HepG2 (cell line): ENCODE results near the gene FAM118B. TPM values are rescaled to one million over a fixed set of nuclear protein-coding genes. Genes with fewer than 3 reads are reported as not detected.

Experiments
- AHR ChIP-seq: IDR thresholded peaks from 2 replicates; pipeline ENCODE4 v1.6.1; 2018; ENCODE audit warnings: missing genetic modification reagents, missing compliant biosample characterization
- ARID3A ChIP-seq: IDR thresholded peaks from 2 replicates; pipeline ENCODE4 v1.6.1; 2012; ENCODE audit warnings: low read depth, low read length, improper control_type of control experiment
- CBX1 ChIP-seq: IDR thresholded peaks from one replicate; pipeline ENCODE4 v1.6.1; 2016; ENCODE audit warnings: antibody characterized with exemption, low read depth
- DPF2 ChIP-seq: sonication (generic); formaldehyde crosslinking; IDR thresholded peaks from 2 replicates; pipeline ENCODE4 v1.4.0; 2020; ENCODE audit warnings: mild to moderate bottlenecking, low read depth, missing genetic modification reagents, borderline replicate concordance
- ELF3 ChIP-seq: IDR thresholded peaks from 2 replicates; pipeline ENCODE4 v1.6.1; 2016; ENCODE audit warnings: missing genetic modification reagents, missing compliant biosample characterization
- GLI4 ChIP-seq: sonication (generic); formaldehyde crosslinking; IDR thresholded peaks from 2 replicates; pipeline ENCODE4 v1.5.1; 2020; ENCODE audit warnings: missing genetic modification reagents, mild to moderate bottlenecking, moderate library complexity, borderline replicate concordance
- HHEX ChIP-seq: IDR thresholded peaks from 2 replicates; pipeline ENCODE4 v1.6.1; 2016; ENCODE audit warnings: control low read depth
- HNRNPK ChIP-seq: fragments of 200-400 bp; formaldehyde crosslinking; IDR thresholded peaks from 2 replicates; pipeline ENCODE4 v1.6.1; 2018; ENCODE audit warnings: low read length, low read depth, moderate library complexity, mild to moderate bottlenecking; ENCODE audit not compliant: poor library complexity, severe bottlenecking
- HNRNPL ChIP-seq: fragments of 200-400 bp; formaldehyde crosslinking; IDR thresholded peaks from 2 replicates; pipeline ENCODE4 v1.6.1; 2017; ENCODE audit warnings: mild to moderate bottlenecking, low read depth, low read length
- NCOA5 ChIP-seq: sonication (generic); formaldehyde crosslinking; IDR thresholded peaks from 2 replicates; pipeline ENCODE4 v1.4.0; 2020; ENCODE audit warnings: missing genetic modification reagents
- SAP130 ChIP-seq: IDR thresholded peaks from 2 replicates; pipeline ENCODE4 v1.6.1; 2016; ENCODE audit warnings: low read depth
- SKI ChIP-seq: fragments of 450-650 bp; IDR thresholded peaks from one replicate; pipeline ENCODE4 v1.6.1; 2018; ENCODE audit warnings: mild to moderate bottlenecking; ENCODE audit not compliant: partially characterized antibody
- SP2 ChIP-seq: sonication (generic); formaldehyde crosslinking; IDR thresholded peaks from 2 replicates; pipeline ENCODE4 v1.5.1; 2020; ENCODE audit warnings: mild to moderate bottlenecking, missing genetic modification reagents
- THAP8 ChIP-seq: sonication (generic); formaldehyde crosslinking; IDR thresholded peaks from 2 replicates; pipeline ENCODE4 v1.5.1; 2020; ENCODE audit warnings: missing genetic modification reagents, mild to moderate bottlenecking, borderline replicate concordance
- THYN1 ChIP-seq: sonication (generic); formaldehyde crosslinking; IDR thresholded peaks from 2 replicates; pipeline ENCODE4 v1.8.1; 2023; ENCODE audit warnings: low read depth, mild to moderate bottlenecking, moderate library complexity, missing genetic modification reagents, borderline replicate concordance
- ZBTB8A ChIP-seq: sonication (generic); formaldehyde crosslinking; IDR thresholded peaks from 2 replicates; pipeline ENCODE4 v1.4.0; 2020; ENCODE audit warnings: mild to moderate bottlenecking, low read depth, missing genetic modification reagents, borderline replicate concordance
- ZFP1 ChIP-seq: IDR thresholded peaks from 2 replicates; pipeline ENCODE4 v1.6.1; 2016
- ZFP36L2 ChIP-seq: sonication (generic); formaldehyde crosslinking; IDR thresholded peaks from 2 replicates; pipeline ENCODE4 v1.4.0; 2020; ENCODE audit warnings: missing genetic modification reagents
- ZFYVE20 ChIP-seq: sonication (generic); formaldehyde crosslinking; IDR thresholded peaks from 2 replicates; pipeline ENCODE4 v1.8.0; 2023; ENCODE audit warnings: low read depth, mild to moderate bottlenecking, moderate library complexity, missing genetic modification reagents, borderline replicate concordance
- ZKSCAN1 ChIP-seq: fragments of 150-350 bp; IDR thresholded peaks from 2 replicates; pipeline ENCODE4 v1.6.1; 2014; ENCODE audit warnings: low read length
- ZNF230 ChIP-seq: sonication (generic); formaldehyde crosslinking; IDR thresholded peaks from 2 replicates; pipeline ENCODE4 v1.4.0; 2020; ENCODE audit warnings: mild to moderate bottlenecking, missing genetic modification reagents
- ZNF770 ChIP-seq: sonication (generic); formaldehyde crosslinking; IDR thresholded peaks from 2 replicates; pipeline ENCODE4 v1.5.0; 2020; ENCODE audit warnings: mild to moderate bottlenecking, missing genetic modification reagents
- ZXDC ChIP-seq: sonication (generic); formaldehyde crosslinking; IDR thresholded peaks from 2 replicates; pipeline ENCODE4 v1.5.0; 2020; ENCODE audit warnings: mild to moderate bottlenecking, missing genetic modification reagents
- ZZZ3 ChIP-seq: sonication (generic); formaldehyde crosslinking; IDR thresholded peaks from 2 replicates; pipeline ENCODE4 v1.4.0; 2020; ENCODE audit warnings: missing genetic modification reagents, mild to moderate bottlenecking, borderline replicate concordance
- polyA plus RNA-seq, 8 experiments: library from polyadenylated mRNA; depleted of rRNA in 3 of 8; stranded (reverse) in 7 of 8; unstranded in 1 of 8; fragments of >200 nt; fragmentation: Illumina TruSeq in 4 of 8; extraction: Trizol in 4 of 8; gene quantifications; 2 replicates each; pipeline versions ENCODE4 v1.2.1 to v1.2.3, GENCODE V29; 2011 to 2016; ENCODE audit warnings: low read depth in 4 of 8, missing spikeins in 1 of 8, mixed read lengths in 1 of 8; ENCODE audit not compliant: insufficient read depth in 1 of 8
- total RNA-seq, 5 experiments: library from RNA; depleted of rRNA; stranded (reverse); fragments of >200 nt; fragmentation: Illumina TruSeq; extraction: Trizol; gene quantifications; 2 replicates each; pipeline ENCODE4 v1.2.3, GENCODE V29; 2016; ENCODE audit warnings: low read depth in 1 of 5

Gene FAM118B
- total and polyA plus RNA-seq, 2 of the 13 experiments (the other 11 are each of a cell fraction or from before 2014, with no cell fraction given), result 10.2 to 25.7 TPM

- no peak for TF ChIP-seq THAP8
- no peak for TF ChIP-seq HNRNPK
- no peak for TF ChIP-seq ARID3A
- peak; percentile 25; the same call in 1 of the 2 replicates for TF ChIP-seq AHR (CRISPR knock-in tag)
- peak; percentile 42 for TF ChIP-seq SAP130 (CRISPR knock-in tag)
- TF ChIP-seq ZFYVE20 (CRISPR knock-in tag), result no peak
- no peak for TF ChIP-seq ZKSCAN1
- no peak for TF ChIP-seq GLI4 (CRISPR knock-in tag)
- TF ChIP-seq ZBTB8A, result no peak
- TF ChIP-seq HNRNPL, result peak; percentile 60; the same call in 1 of the 2 replicates
- TF ChIP-seq THYN1 (CRISPR knock-in tag), result no peak
- TF ChIP-seq SKI, result peak; percentile 15
- peak; percentile 30 for TF ChIP-seq CBX1
- no peak for TF ChIP-seq DPF2 (CRISPR knock-in tag)
- TF ChIP-seq ZXDC (CRISPR knock-in tag), result no peak
- no peak for TF ChIP-seq SP2 (CRISPR knock-in tag)
- no peak for TF ChIP-seq ZFP36L2 (CRISPR knock-in tag)
- 0 out of 2 replicates have a peak, but pooled peaks have one; percentile 42 for TF ChIP-seq ZNF230 (CRISPR knock-in tag)
- TF ChIP-seq ZNF770 (CRISPR knock-in tag), result peak; percentile 97
- no peak for TF ChIP-seq HHEX (CRISPR knock-in tag)
- no peak for TF ChIP-seq NCOA5
- 0 out of 2 replicates have a peak, but pooled peaks have one; percentile 32 for TF ChIP-seq ELF3 (CRISPR knock-in tag)
- 0 out of 2 replicates have a peak, but pooled peaks have one; percentile 28 for TF ChIP-seq ZFP1 (CRISPR knock-in tag)
- no peak for TF ChIP-seq ZZZ3 (CRISPR knock-in tag)
These were observed 24.7 kb upstream of the FAM118B start (continued) for GRCh38 chr11:126186708-126187529.
